Testis (tissue), 2 donors: ENCODE results near the gene EXD3.

ENCODE experiments used
- CTCF ChIP-seq, 3 experiments: fragments of 450-650 bp in 2 of 3; fragments of 200-600 bp in 1 of 3; sonication (generic) in 1 of 3; IDR thresholded peaks; one replicate each; pipeline ENCODE4 v1.5.1; 2016 to 2019; ENCODE audit warnings: antibody characterized with exemption in 3 of 3, mild to moderate bottlenecking in 2 of 3, moderate library complexity in 1 of 3
- POLR2A ChIP-seq: fragments of 450-650 bp; IDR thresholded peaks from one replicate; pipeline ENCODE4 v1.6.1; 2017; ENCODE audit warnings: antibody characterized with exemption, mild to moderate bottlenecking, moderate library complexity

GRCh38 chr9:137457406-137458193 lies 34.6 kb upstream of the EXD3 start:
- TF ChIP-seq CTCF (IDR thresholded peaks at IDR 0.05) (no peak), POLR2A (no peak)
